ENCODE results near the gene VSIG8. TPM values are rescaled to one million over a fixed set of nuclear protein-coding genes. Genes with fewer than 3 reads are reported as not detected.

VSIG8 gene
- total RNA-seq, 6 experiments from 2014 or later: not detected

- Histone ChIP-seq H3K4me3 (no peak overlapping the region), H3K36me3 (no peaks in the 10 kb centered on the region), H3K27ac (no peak overlapping the region), H3K27me3 (no peaks in the 10 kb centered on the region), H3K9me3 (no peaks in the 10 kb centered on the region), H3K4me1 (no peaks in the 10 kb centered on the region)
- intact Hi-C loops (cut with DNase I): no loop called here
- ATAC-seq (no peak), DNase-seq (no peak)
- TF ChIP-seq CTCF (IDR thresholded peaks at IDR 0.05): no peak
- TF ChIP-seq POLR2A (IDR thresholded peaks at IDR 0.05): no peak
- WGBS (ENCODE audit: insufficient coverage, low coverage, low lambda C conversion rate, missing lambda C conversion rate): 57% methylated on average over 4 of the region's 7 CpGs
These were observed 2.6 kb downstream of the VSIG8 start for GRCh38 chr1:159859767-159860322.

- intact Hi-C loops (cut with DNase I): no loop called here
- ATAC-seq (no peak), DNase-seq (no peak)
- H3K27me3 ChIP-seq: no peaks in the 10 kb centered on the region
- H3K9me3 ChIP-seq: no peaks in the 10 kb centered on the region
- H3K4me3 ChIP-seq: no peak overlapping the region
- H3K27ac ChIP-seq: no peak overlapping the region
- H3K36me3 ChIP-seq: no peaks in the 10 kb centered on the region
- TF ChIP-seq POLR2A (IDR thresholded peaks at IDR 0.05): no peak
- no peak for TF ChIP-seq CTCF (IDR thresholded peaks at IDR 0.05)
- WGBS (ENCODE audit: insufficient coverage, low coverage, low lambda C conversion rate, missing lambda C conversion rate): 93% methylated on average over 3 of the region's 6 CpGs
- no peaks in the 10 kb centered on the region for H3K4me1 ChIP-seq
These were observed 4.6 kb downstream of the VSIG8 start for GRCh38 chr1:159857889-159858288.

GRCh38 chr1:159856576-159856975 is 5.9 kb downstream of the VSIG8 start:
- Histone ChIP-seq H3K27me3 (no peaks in the 10 kb centered on the region), H3K9me3 (no peaks in the 10 kb centered on the region), H3K27ac (no peak overlapping the region), H3K4me3 (no peak overlapping the region), H3K36me3 (no peaks in the 10 kb centered on the region), H3K4me1 (no peaks in the 10 kb centered on the region)
- no peak for TF ChIP-seq POLR2A (IDR thresholded peaks at IDR 0.05)
- TF ChIP-seq CTCF (IDR thresholded peaks at IDR 0.05): no peak
- ATAC-seq (no peak), DNase-seq (no peak)
- intact Hi-C loops (cut with DNase I): no loop called here
- no CpG with 5 or more reads among the region's 1 CpG for WGBS (ENCODE audit: insufficient coverage, low coverage, low lambda C conversion rate, missing lambda C conversion rate)

- no peak for ATAC-seq
- DNase-seq: no peak
- Histone ChIP-seq H3K36me3 (no peaks in the 10 kb centered on the region), H3K4me1 (no peaks in the 10 kb centered on the region), H3K9me3 (no peaks in the 10 kb centered on the region), H3K4me3 (no peak overlapping the region), H3K27me3 (no peaks in the 10 kb centered on the region), H3K27ac (no peak overlapping the region)
- TF ChIP-seq CTCF (IDR thresholded peaks at IDR 0.05) (no peak), POLR2A (IDR thresholded peaks at IDR 0.05) (no peak)
- intact Hi-C loops (cut with DNase I): no loop called here
- WGBS (ENCODE audit: insufficient coverage, low coverage, low lambda C conversion rate, missing lambda C conversion rate): 43% methylated on average over 15 of the region's 34 CpGs
These were observed 6.7 kb downstream of the VSIG8 start for GRCh38 chr1:159855709-159856108.
